H1 (cell line): ENCODE data around the gene SH2B3. TPM values are rescaled to one million over a fixed set of nuclear protein-coding genes. Genes with fewer than 3 reads are reported as not detected.

Source experiments
- CTCF ChIA-PET: fragments of 300-600 bp; sonication (Branson Sonifier 250); formaldehyde crosslinking; loops from one replicate; lab custom pipeline; 2021; ENCODE audit not compliant: partially characterized antibody; lab: Charles Lee
- POLR2A ChIA-PET: fragments of 300-600 bp; sonication (Branson Sonifier 250); formaldehyde crosslinking; loops from one replicate; lab custom pipeline; 2021; ENCODE audit warnings: inconsistent platforms; ENCODE audit not compliant: partially characterized antibody; lab: Charles Lee
- DNase-seq, 2 experiments: peaks; one replicate each; pipeline versions ENCODE4 v3.0.0 to v3.0.0-alpha.2; 2010 to 2022; ENCODE audit warnings: low spot score in 2 of 2, low read depth in 1 of 2, mixed read lengths in 1 of 2
- FAIRE-seq: peaks from 2 replicates; lab custom pipeline; 2011; peaks lifted over from hg19 to GRCh38; lab: Jason Lieb, UNC
- H2AFZ ChIP-seq: 2 replicates; pipeline ENCODE4 v1.8.1; 2012; ENCODE audit warnings: low read length, inconsistent platforms
- H2AK5ac ChIP-seq: 2 replicates; pipeline ENCODE4 v1.6.1; 2013; ENCODE audit warnings: low read depth, low read length
- H2BK120ac ChIP-seq: replicated peaks from 2 replicates; pipeline ENCODE3; 2013; ENCODE audit warnings: low read depth, low read length, inconsistent platforms
- H2BK12ac ChIP-seq: 2 replicates; pipeline ENCODE4 v1.6.1; 2013; ENCODE audit warnings: low read depth, low read length
- H2BK15ac ChIP-seq: 2 replicates; pipeline ENCODE4 v1.6.1; 2013; ENCODE audit warnings: low read length
- H2BK20ac ChIP-seq: 2 replicates; pipeline ENCODE4 v1.6.1; 2013; ENCODE audit warnings: low read length
- H2BK5ac ChIP-seq: 2 replicates; pipeline ENCODE4 v1.6.1; 2013; ENCODE audit warnings: low read depth, low read length
- H3K14ac ChIP-seq: 2 replicates; pipeline ENCODE4 v1.6.1; 2013; ENCODE audit warnings: inconsistent platforms; ENCODE audit not compliant: insufficient read length
- H3K18ac ChIP-seq: 2 replicates; pipeline ENCODE4 v1.6.1; 2013; ENCODE audit warnings: low read length; ENCODE audit errors: extremely low read depth
- H3K23ac ChIP-seq: 2 replicates; pipeline ENCODE4 v1.6.1; 2013; ENCODE audit warnings: inconsistent platforms; ENCODE audit not compliant: insufficient read length
- H3K23me2 ChIP-seq: 2 replicates; pipeline ENCODE4 v1.6.1; 2013; ENCODE audit warnings: low read depth, low read length
- H3K27ac ChIP-seq: 2 replicates; pipeline ENCODE4 v1.6.1; 2011; ENCODE audit warnings: low read depth, low read length, inconsistent platforms
- H3K27me3 ChIP-seq, 4 experiments: replicated peaks in 1 of 4; 1 replicate in 1 of 4; 2 replicates in 3 of 4; pipeline versions ENCODE4 v1.6.1 to v1.8.1; 2011 to 2013; ENCODE audit warnings: low read length in 3 of 4, mild to moderate bottlenecking in 3 of 4, inconsistent platforms in 2 of 4, mixed read lengths in 2 of 4, moderate library complexity in 1 of 4; ENCODE audit not compliant: control insufficient read depth in 3 of 4, insufficient read depth in 3 of 4; ENCODE audit errors: extremely low read depth in 1 of 4
- H3K36me3 ChIP-seq, 4 experiments: 2 replicates each; pipeline versions ENCODE4 v1.6.1 to v1.8.1; 2011 to 2013; ENCODE audit warnings: mild to moderate bottlenecking in 4 of 4, low read length in 3 of 4, moderate library complexity in 2 of 4, control low read depth in 1 of 4, inconsistent platforms in 1 of 4; ENCODE audit not compliant: insufficient read depth in 4 of 4, control insufficient read depth in 2 of 4
- H3K4ac ChIP-seq: replicated peaks from 2 replicates; pipeline ENCODE3; 2013; ENCODE audit warnings: low read length, low read depth, mixed read lengths, inconsistent platforms; ENCODE audit not compliant: insufficient read length
- H3K4me1 ChIP-seq, 4 experiments: replicated peaks in 1 of 4; 1 replicate in 1 of 4; 2 replicates in 3 of 4; pipeline versions ENCODE4 v1.6.1 to v1.8.1; 2011 to 2013; ENCODE audit warnings: low read length in 3 of 4, inconsistent platforms in 2 of 4, mixed read lengths in 1 of 4; ENCODE audit not compliant: insufficient read depth in 4 of 4, control insufficient read depth in 3 of 4
- H3K4me2 ChIP-seq, 2 experiments: 2 replicates each; pipeline versions ENCODE4 v1.6.1 to v1.8.1; 2011 to 2013; ENCODE audit warnings: low read depth in 2 of 2, low read length in 2 of 2, control low read depth in 1 of 2, inconsistent platforms in 1 of 2, mild to moderate bottlenecking in 1 of 2; ENCODE audit not compliant: insufficient read depth in 1 of 2
- H3K4me3 ChIP-seq, 4 experiments: fragments of 200-600, 300-600 bp in 1 of 4; sonication (generic), shearing (Covaris generic), sonication (Bioruptor Twin) in 1 of 4; 2 replicates each; pipeline versions ENCODE4 v1.5.1 to v1.8.1; 2011 to 2016; ENCODE audit warnings: low read length in 4 of 4, low read depth in 3 of 4, control low read depth in 2 of 4, inconsistent platforms in 2 of 4, mild to moderate bottlenecking in 2 of 4, mixed read lengths in 1 of 4, moderate library complexity in 1 of 4; ENCODE audit not compliant: insufficient read depth in 2 of 4; ENCODE audit errors: extremely low read depth in 1 of 4
- H3K56ac ChIP-seq: replicated peaks from 2 replicates; pipeline ENCODE3; 2013; ENCODE audit warnings: low read depth, mild to moderate bottlenecking, mixed read lengths, low read length, inconsistent platforms; ENCODE audit not compliant: insufficient read length
- H3K79me1 ChIP-seq: 2 replicates; pipeline ENCODE4 v1.6.1; 2013; ENCODE audit warnings: low read depth, low read length, control low read depth
- H3K79me2 ChIP-seq, 2 experiments: 2 replicates each; pipeline versions ENCODE4 v1.6.1 to v1.8.1; 2012 to 2013; ENCODE audit warnings: low read length in 2 of 2, mild to moderate bottlenecking in 2 of 2, inconsistent platforms in 1 of 2; ENCODE audit not compliant: insufficient read depth in 2 of 2, control insufficient read depth in 1 of 2
- H3K9ac ChIP-seq, 4 experiments: replicated peaks in 1 of 4; 1 replicate in 1 of 4; 2 replicates in 3 of 4; pipeline versions ENCODE4 v1.6.1 to v1.8.1; 2011 to 2013; ENCODE audit warnings: low read depth in 3 of 4, low read length in 3 of 4, control low read depth in 2 of 4, mild to moderate bottlenecking in 2 of 4, moderate library complexity in 2 of 4, inconsistent platforms in 1 of 4; ENCODE audit errors: extremely low read depth in 1 of 4
- H3K9me3 ChIP-seq, 2 experiments: 2 replicates each; pipeline versions ENCODE4 v1.6.1 to v1.8.1; 2012 to 2013; ENCODE audit warnings: mild to moderate bottlenecking in 2 of 2, moderate library complexity in 2 of 2, control low read depth in 1 of 2, inconsistent platforms in 1 of 2, low read depth in 1 of 2, low read length in 1 of 2, mixed read lengths in 1 of 2; ENCODE audit not compliant: insufficient read depth in 2 of 2
- H4K20me1 ChIP-seq, 2 experiments: replicated peaks in 1 of 2; 2 replicates each; pipeline versions ENCODE3 to v1.8.1; 2011 to 2013; ENCODE audit warnings: inconsistent platforms in 2 of 2, low read length in 2 of 2, mild to moderate bottlenecking in 1 of 2; ENCODE audit not compliant: insufficient read depth in 2 of 2, control insufficient read depth in 1 of 2
- H4K5ac ChIP-seq: 2 replicates; pipeline ENCODE4 v1.6.1; 2013; ENCODE audit warnings: low read length, low read depth, mixed read lengths, inconsistent platforms; ENCODE audit not compliant: insufficient read length
- H4K8ac ChIP-seq: 2 replicates; pipeline ENCODE4 v1.8.0; 2013; ENCODE audit warnings: mild to moderate bottlenecking, moderate library complexity, low read length, inconsistent platforms; ENCODE audit not compliant: insufficient read depth; ENCODE audit errors: extremely low read depth
- H4K91ac ChIP-seq: replicated peaks from 2 replicates; pipeline ENCODE3; 2013; ENCODE audit warnings: low read length, mixed read lengths, inconsistent platforms; ENCODE audit not compliant: insufficient read length
- KDM5A ChIP-seq: fragments of 200-600 bp; IDR thresholded peaks from 2 replicates; pipeline ENCODE4 v1.7.1; 2012; ENCODE audit warnings: mild to moderate bottlenecking, low read length, inconsistent platforms, mixed read lengths
- SIN3A ChIP-seq, 2 experiments: IDR thresholded peaks in 1 of 2; conservative IDR thresholded peaks in 1 of 2; 2 replicates each; pipeline ENCODE4 v1.6.1; 2011 to 2012; ENCODE audit warnings: low read length in 2 of 2, improper control_type of control experiment in 1 of 2, low read depth in 1 of 2, mild to moderate bottlenecking in 1 of 2
- SRF ChIP-seq: IDR thresholded peaks from 2 replicates; pipeline ENCODE4 v1.6.1; 2011; ENCODE audit warnings: mild to moderate bottlenecking, low read depth, low read length, moderate library complexity
- TAF1 ChIP-seq: IDR thresholded peaks from 2 replicates; pipeline ENCODE4 v1.6.1; 2011; ENCODE audit warnings: mild to moderate bottlenecking, low read depth, low read length
- ZNF274 ChIP-seq: IDR thresholded peaks from 2 replicates; pipeline ENCODE4 v1.7.0; 2012; ENCODE audit warnings: low read length, borderline replicate concordance; ENCODE audit errors: extremely low read depth
- polyA plus RNA-seq, 7 experiments: library from polyadenylated mRNA; depleted of rRNA in 3 of 7; stranded (reverse) in 5 of 7; unstranded in 2 of 7; fragments of >200 nt in 5 of 7; fragments of 200-250 nt in 2 of 7; gene quantifications; 1 replicate in 5 of 7; 2 replicates in 1 of 7; 4 replicates in 1 of 7; pipeline versions ENCODE4 v1.2.1 to v1.2.3, GENCODE V29; 2011 to 2013; ENCODE audit warnings: missing spikeins in 2 of 7, mixed read lengths in 2 of 7
- total RNA-seq: library from RNA; stranded (reverse); fragmentation: NEBNext Ultra II Directional; extraction: Animal tissue kit (Norgen Biotek cat#: 25700); gene quantifications from 2 replicates; pipeline ENCODE4 v1.2.1, GENCODE V29; 2021

Gene SH2B3
- total and polyA plus RNA-seq, 2 of the 8 experiments (the other 6 are each of a cell fraction or from before 2014, with no cell fraction given), result 20.8 to 34.1 TPM

- H3K27me3 ChIP-seq, result no peaks in the 10 kb centered on the region
- no peak overlapping the region for H3K4ac ChIP-seq
- H2BK15ac ChIP-seq, result no peak overlapping the region
- H3K23me2 ChIP-seq, result no peaks in the 10 kb centered on the region; the same call in 1 of the 2 replicates
- no peaks in the 10 kb centered on the region for H3K9me3 ChIP-seq
- no peak for TF ChIP-seq KDM5A
- no peak for TF ChIP-seq TAF1
- no peak for TF ChIP-seq ZNF274
- TF ChIP-seq SIN3A (conservative IDR thresholded peaks at IDR 0.05 in 1 of 2, IDR thresholded peaks at IDR 0.05 in 1 of 2; ENCODE audit: low read depth in 1 of 2, low read length in 2 of 2), result no peak
- no peak for TF ChIP-seq SRF
- no peak overlapping the region for H3K14ac ChIP-seq
- H4K91ac ChIP-seq, result no peak overlapping the region
- H3K9ac ChIP-seq, result no peak overlapping the region
- no peak overlapping the region for H3K4me2 ChIP-seq
- H3K27ac ChIP-seq, result no peak overlapping the region
- no peaks in the 10 kb centered on the region for H3K79me1 ChIP-seq
- H3K79me2 ChIP-seq, result no peaks in the 10 kb centered on the region
- POLR2A ChIA-PET, result no interaction called here
- no peaks in the 10 kb centered on the region for H3K4me1 ChIP-seq
- no peak overlapping the region for H4K8ac ChIP-seq
- H3K18ac ChIP-seq, result no peak overlapping the region
- CTCF ChIA-PET, result interaction anchor here (0.7 to 31.7 kb wide), 4 partner anchors 11 to 59 kb away, joined by 3 to 838 read pairs (median 14); partner anchors contain the start of gene SH2B3
- no peak overlapping the region for H2AK5ac ChIP-seq
- H3K23ac ChIP-seq, result no peak overlapping the region
- no peak overlapping the region for H3K56ac ChIP-seq
- no peak overlapping the region for H2AFZ ChIP-seq
- H3K4me3 ChIP-seq, result no peak overlapping the region
- H2BK120ac ChIP-seq, result no peak overlapping the region
- no peak overlapping the region for H2BK20ac ChIP-seq
- H4K20me1 ChIP-seq, result no peaks in the 10 kb centered on the region
- FAIRE-seq (no peak), DNase-seq (no peak)
- no peak overlapping the region for H4K5ac ChIP-seq
- H2BK12ac ChIP-seq, result no peak overlapping the region
- peaks cover 0 to 11% (median 4%) of the 10 kb centered on the region in 4 experiments; a peak in 6 of 8 replicates for H3K36me3 ChIP-seq
- no peak overlapping the region for H2BK5ac ChIP-seq
These were observed 56.6 kb downstream of the SH2B3 start for GRCh38 chr12:111462210-111462769.
